ENCODE results near the gene VAMP1.

Gene VAMP1

GRCh38 chr12:6470375-6471163 is at the start of gene VAMP1 (continued):
- no peak for TF ChIP-seq ZNF157 (tag by site-specific recombination; IDR thresholded peaks at IDR 0.05)
- TF ChIP-seq TCF7L2 (IDR thresholded peaks at IDR 0.05; ENCODE audit: borderline replicate concordance, low read depth, low read length): no peak
- no peak for TF ChIP-seq ZNF416 (tag by site-specific recombination; IDR thresholded peaks at IDR 0.05)
- no peak for TF ChIP-seq ZNF621 (tag by site-specific recombination; IDR thresholded peaks at IDR 0.05)
- peak; percentile 96; the same call in 1 of the 2 replicates for TF ChIP-seq ZFP37 (tag by site-specific recombination; IDR thresholded peaks at IDR 0.05)
- TF ChIP-seq ZNF280D (tag by site-specific recombination; IDR thresholded peaks at IDR 0.05): no peak
- TF ChIP-seq, protein P1, sequence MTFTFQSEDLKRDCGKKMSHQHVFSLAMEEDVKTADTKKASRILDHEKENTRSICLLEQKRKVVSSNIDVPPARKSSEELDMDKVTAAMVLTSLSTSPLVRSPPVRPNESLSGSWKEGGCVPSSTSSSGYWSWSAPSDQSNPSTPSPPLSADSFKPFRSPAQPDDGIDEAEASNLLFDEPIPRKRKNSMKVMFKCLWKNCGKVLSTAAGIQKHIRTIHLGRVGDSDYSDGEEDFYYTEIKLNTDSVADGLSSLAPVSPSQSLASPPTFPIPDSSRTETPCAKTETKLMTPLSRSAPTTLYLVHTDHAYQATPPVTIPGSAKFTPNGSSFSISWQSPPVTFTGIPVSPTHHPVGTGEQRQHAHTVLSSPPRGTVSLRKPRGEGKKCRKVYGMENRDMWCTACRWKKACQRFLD (tag by site-specific recombination; IDR thresholded peaks at IDR 0.05): no peak
- no peak for TF ChIP-seq ZNF560 (tag by site-specific recombination; IDR thresholded peaks at IDR 0.05; ENCODE audit: borderline replicate concordance)
- peak; percentile 33; the same call in 1 of the 2 replicates for TF ChIP-seq ZNF623 (tag by site-specific recombination; IDR thresholded peaks at IDR 0.05)
- TF ChIP-seq ZNF843 (tag by site-specific recombination; IDR thresholded peaks at IDR 0.05): peak; percentile 56
- TF ChIP-seq KLF1 (tag by site-specific recombination; IDR thresholded peaks at IDR 0.05): peak; percentile 66
- TF ChIP-seq ZNF37A (tag by site-specific recombination; IDR thresholded peaks at IDR 0.05): no peak
- TF ChIP-seq ZNF24 (tag by site-specific recombination; IDR thresholded peaks at IDR 0.05): peak; percentile 72
- TF ChIP-seq ZBTB20 (tag by site-specific recombination; IDR thresholded peaks at IDR 0.05): peak; percentile 98
- no peak for TF ChIP-seq ZSCAN18 (tag by site-specific recombination; IDR thresholded peaks at IDR 0.05)
- TF ChIP-seq, protein P2, sequence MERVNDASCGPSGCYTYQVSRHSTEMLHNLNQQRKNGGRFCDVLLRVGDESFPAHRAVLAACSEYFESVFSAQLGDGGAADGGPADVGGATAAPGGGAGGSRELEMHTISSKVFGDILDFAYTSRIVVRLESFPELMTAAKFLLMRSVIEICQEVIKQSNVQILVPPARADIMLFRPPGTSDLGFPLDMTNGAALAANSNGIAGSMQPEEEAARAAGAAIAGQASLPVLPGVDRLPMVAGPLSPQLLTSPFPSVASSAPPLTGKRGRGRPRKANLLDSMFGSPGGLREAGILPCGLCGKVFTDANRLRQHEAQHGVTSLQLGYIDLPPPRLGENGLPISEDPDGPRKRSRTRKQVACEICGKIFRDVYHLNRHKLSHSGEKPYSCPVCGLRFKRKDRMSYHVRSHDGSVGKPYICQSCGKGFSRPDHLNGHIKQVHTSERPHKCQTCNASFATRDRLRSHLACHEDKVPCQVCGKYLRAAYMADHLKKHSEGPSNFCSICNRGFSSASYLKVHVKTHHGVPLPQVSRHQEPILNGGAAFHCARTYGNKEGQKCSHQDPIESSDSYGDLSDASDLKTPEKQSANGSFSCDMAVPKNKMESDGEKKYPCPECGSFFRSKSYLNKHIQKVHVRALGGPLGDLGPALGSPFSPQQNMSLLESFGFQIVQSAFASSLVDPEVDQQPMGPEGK (tag by site-specific recombination; IDR thresholded peaks at IDR 0.05): peak; percentile 69
- no peak for TF ChIP-seq SALL2 (tag by site-specific recombination; IDR thresholded peaks at IDR 0.05; ENCODE audit: borderline replicate concordance)
- TF ChIP-seq ZNF561 (tag by site-specific recombination; IDR thresholded peaks at IDR 0.05; ENCODE audit: borderline replicate concordance): peak; percentile 89
- TF ChIP-seq SCRT1 (tag by site-specific recombination; IDR thresholded peaks at IDR 0.05; ENCODE audit: borderline replicate concordance): no peak
- TF ChIP-seq ZNF146 (tag by site-specific recombination; IDR thresholded peaks at IDR 0.05): no peak
- TF ChIP-seq SCRT2 (tag by site-specific recombination; IDR thresholded peaks at IDR 0.05): peak; percentile 47
- TF ChIP-seq RBAK (tag by site-specific recombination; IDR thresholded peaks at IDR 0.05): no peak
- peak; percentile 94 for TF ChIP-seq GLIS2 (tag by site-specific recombination; IDR thresholded peaks at IDR 0.05)
- peak; percentile 97 for TF ChIP-seq ZNF501 (tag by site-specific recombination; IDR thresholded peaks at IDR 0.05)
- TF ChIP-seq MZF1 (tag by site-specific recombination; IDR thresholded peaks at IDR 0.05; ENCODE audit: borderline replicate concordance): no peak
- peak; percentile 95 for TF ChIP-seq ZBTB10 (tag by site-specific recombination; IDR thresholded peaks at IDR 0.05)
- TF ChIP-seq TRIM28 (IDR thresholded peaks at IDR 0.05; ENCODE audit: borderline replicate concordance, low read length): peak; percentile 75; the same call in 1 of the 2 replicates
- TF ChIP-seq, protein P3, sequence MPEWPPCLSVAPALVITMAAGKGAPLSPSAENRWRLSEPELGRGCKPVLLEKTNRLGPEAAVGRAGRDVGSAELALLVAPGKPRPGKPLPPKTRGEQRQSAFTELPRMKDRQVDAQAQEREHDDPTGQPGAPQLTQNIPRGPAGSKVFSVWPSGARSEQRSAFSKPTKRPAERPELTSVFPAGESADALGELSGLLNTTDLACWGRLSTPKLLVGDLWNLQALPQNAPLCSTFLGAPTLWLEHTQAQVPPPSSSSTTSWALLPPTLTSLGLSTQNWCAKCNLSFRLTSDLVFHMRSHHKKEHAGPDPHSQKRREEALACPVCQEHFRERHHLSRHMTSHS (tag by site-specific recombination; IDR thresholded peaks at IDR 0.05): no peak
- 0 out of 2 replicates have a peak, but pooled peaks have one; percentile 31 for TF ChIP-seq BCL11B (tag by site-specific recombination; IDR thresholded peaks at IDR 0.05; ENCODE audit: low read depth)
